Effector memory CD4-positive, alpha-beta T cell (primary cell): ENCODE data around the gene NATD1.

Experiments used
- DNase-seq, 3 donors: peaks; one replicate each; pipeline ENCODE4 v3.0.0-alpha.2; 2020
- H3K27ac ChIP-seq: 2 replicates; pipeline ENCODE4 v1.7.0; 2013; ENCODE audit warnings: mild to moderate bottlenecking, low read length, moderate library complexity; ENCODE audit not compliant: insufficient read depth, poor library complexity, severe bottlenecking
- H3K27me3 ChIP-seq: replicated peaks from 2 replicates; pipeline ENCODE4 v1.7.0; 2013; ENCODE audit warnings: mild to moderate bottlenecking, low read length; ENCODE audit not compliant: insufficient read depth, control insufficient read depth, poor library complexity, severe bottlenecking
- H3K36me3 ChIP-seq: 2 replicates; pipeline ENCODE4 v1.7.0; 2013; ENCODE audit warnings: mild to moderate bottlenecking, low read length, moderate library complexity; ENCODE audit not compliant: control insufficient read depth, insufficient read depth
- H3K4me1 ChIP-seq: 2 replicates; pipeline ENCODE4 v1.7.0; 2013; ENCODE audit warnings: low read length, mild to moderate bottlenecking; ENCODE audit not compliant: control insufficient read depth, insufficient read depth, poor library complexity, severe bottlenecking
- H3K4me3 ChIP-seq: 2 replicates; pipeline ENCODE4 v1.7.0; 2013; ENCODE audit warnings: low read length, low read depth, mild to moderate bottlenecking; ENCODE audit not compliant: insufficient read depth, poor library complexity, severe bottlenecking
- H3K9me3 ChIP-seq: 2 replicates; pipeline ENCODE4 v1.7.0; 2013; ENCODE audit warnings: mild to moderate bottlenecking, low read length, moderate library complexity; ENCODE audit not compliant: control insufficient read depth

The NATD1 gene

DNA sequence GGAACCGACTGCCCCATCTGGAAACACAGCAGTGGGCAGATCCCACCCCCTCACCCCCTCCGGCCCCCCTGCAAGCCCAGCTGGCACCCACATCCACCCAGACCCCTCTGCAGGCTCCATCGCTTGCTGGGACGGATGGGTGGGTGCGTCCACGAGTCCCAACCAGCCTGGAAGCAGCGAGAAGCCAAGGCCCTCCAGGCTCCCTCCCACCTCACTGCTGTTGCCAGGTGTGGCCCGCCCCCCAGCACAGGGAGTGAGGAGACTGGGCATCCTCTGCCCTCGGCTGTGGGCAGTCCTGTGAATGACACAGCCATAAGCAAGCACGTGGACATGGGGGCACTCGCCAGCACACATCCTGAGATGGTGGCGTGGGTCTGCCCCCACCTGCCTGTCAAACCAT, 50.7 kb downstream of the NATD1 start:
- no peak for DNase-seq
- Histone ChIP-seq H3K9me3 (no peaks in the 10 kb centered on the region), H3K27ac (no peak overlapping the region), H3K27me3 (no peaks in the 10 kb centered on the region), H3K36me3 (peaks cover 36% of the 10 kb centered on the region), H3K4me3 (no peak overlapping the region), H3K4me1 (peaks cover 3% of the 10 kb centered on the region)

DNA sequence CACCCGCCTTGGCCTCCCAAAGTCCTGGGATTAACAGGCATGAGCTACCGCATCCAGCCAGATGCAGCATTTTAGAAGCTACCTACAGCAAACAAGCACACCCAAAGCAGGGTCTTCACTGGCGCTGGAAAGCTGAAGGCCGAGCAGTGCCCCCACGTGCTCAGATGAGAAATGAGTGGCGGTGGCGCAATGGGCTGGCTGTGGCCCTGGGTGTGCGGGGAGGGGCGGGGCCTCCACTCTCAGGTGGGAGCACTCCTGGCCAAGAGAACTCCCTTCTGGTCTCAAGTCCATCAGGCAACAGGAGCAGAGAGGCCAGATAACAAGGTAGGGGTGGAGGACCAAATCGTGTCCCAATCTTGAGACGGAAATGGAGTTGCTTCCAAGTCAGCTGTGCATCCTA, 51.3 kb downstream of the NATD1 start:
- H3K27ac ChIP-seq, result no peak overlapping the region
- peaks cover 40% of the 10 kb centered on the region for H3K36me3 ChIP-seq
- H3K4me1 ChIP-seq, result peaks cover 3% of the 10 kb centered on the region
- H3K9me3 ChIP-seq, result no peaks in the 10 kb centered on the region
- no peak overlapping the region for H3K4me3 ChIP-seq
- H3K27me3 ChIP-seq, result no peaks in the 10 kb centered on the region
- no peak for DNase-seq

DNA sequence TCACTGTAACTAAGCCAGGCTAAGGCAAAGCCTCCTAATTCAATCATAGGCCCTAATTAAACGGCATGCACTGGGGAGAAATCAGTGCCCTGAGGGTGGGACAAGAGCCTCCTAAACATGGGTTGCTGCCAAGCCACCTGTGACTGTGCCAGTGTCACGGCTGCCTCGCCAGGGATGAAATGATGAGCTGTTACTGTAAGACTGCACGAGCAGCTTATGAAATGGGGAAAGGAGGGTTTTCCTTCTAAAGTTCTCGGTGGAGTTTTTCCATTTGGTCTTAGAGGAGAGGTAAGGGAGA, 52.0 kb downstream of the NATD1 start:
- H3K4me3 ChIP-seq, result no peak overlapping the region
- DNase-seq, result no peak

DNA sequence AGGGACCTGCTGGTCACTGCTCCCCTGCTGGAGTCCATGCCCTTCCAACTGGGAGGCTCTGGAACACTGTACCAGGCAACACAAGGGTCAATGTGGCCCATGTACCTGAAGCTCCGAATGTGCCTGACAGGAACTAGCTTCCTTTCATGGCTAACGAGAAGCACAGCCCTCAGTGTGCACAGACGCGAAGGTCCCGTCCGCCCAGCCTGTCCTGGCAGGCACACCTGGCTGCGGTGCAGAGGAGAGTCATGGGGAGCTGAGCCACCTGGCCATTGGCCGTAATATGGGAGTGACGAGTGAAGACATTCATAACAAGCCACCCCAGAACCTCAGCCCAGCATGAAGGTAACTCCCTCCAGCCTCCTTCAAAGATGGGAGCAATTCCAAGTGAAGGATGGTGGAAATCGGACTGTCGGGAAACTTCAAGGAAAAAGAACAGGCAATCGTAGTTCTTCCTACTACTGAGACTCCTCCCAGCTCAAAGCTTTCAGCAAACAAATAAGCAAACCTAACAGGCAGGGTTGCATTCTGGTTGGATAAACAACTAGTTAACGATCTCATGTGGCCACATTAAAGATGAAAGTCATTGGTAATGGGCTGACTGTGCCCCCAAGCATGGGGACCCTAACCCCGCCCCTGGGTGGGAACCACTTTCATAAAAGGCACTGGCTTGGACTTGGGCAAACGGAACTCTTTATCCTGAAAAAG, 52.5 kb downstream of the NATD1 start:
- peaks cover 3% of the 10 kb centered on the region for H3K4me1 ChIP-seq
- H3K27ac ChIP-seq, result no peak overlapping the region
- no peak for DNase-seq
- H3K27me3 ChIP-seq, result no peaks in the 10 kb centered on the region
- H3K4me3 ChIP-seq, result no peak overlapping the region
- H3K9me3 ChIP-seq, result no peaks in the 10 kb centered on the region
- H3K36me3 ChIP-seq, result peaks cover 37% of the 10 kb centered on the region

More for the DNA sequence above, 52.0 kb downstream of the NATD1 start:
- peaks cover 3% of the 10 kb centered on the region for H3K4me1 ChIP-seq
- peaks cover 37% of the 10 kb centered on the region for H3K36me3 ChIP-seq
- no peaks in the 10 kb centered on the region for H3K9me3 ChIP-seq
- no peaks in the 10 kb centered on the region for H3K27me3 ChIP-seq
- no peak overlapping the region for H3K27ac ChIP-seq

DNA sequence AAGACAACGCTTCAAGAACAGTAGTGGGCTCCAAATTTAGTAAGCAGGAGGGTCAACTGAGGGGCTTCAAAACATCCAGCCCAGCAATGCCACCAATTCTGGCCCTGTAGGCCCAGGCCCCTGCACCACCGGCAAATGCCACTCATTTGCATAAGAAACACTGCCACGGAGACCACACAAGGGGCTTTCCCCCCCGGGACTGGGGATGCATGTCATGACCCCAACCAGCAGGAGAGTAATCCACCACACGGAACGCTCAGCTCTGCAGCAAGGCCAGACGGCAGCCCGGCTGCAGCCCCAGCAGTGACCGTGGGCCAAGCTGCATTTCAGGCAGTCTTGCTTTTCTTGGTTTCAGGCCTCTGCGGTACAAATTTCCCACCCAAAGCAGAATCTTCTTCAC, 53.4 kb downstream of the NATD1 start:
- peaks cover 3% of the 10 kb centered on the region for H3K4me1 ChIP-seq
- H3K9me3 ChIP-seq, result no peaks in the 10 kb centered on the region
- H3K27ac ChIP-seq, result no peak overlapping the region
- H3K36me3 ChIP-seq, result peaks cover 37% of the 10 kb centered on the region
- no peaks in the 10 kb centered on the region for H3K27me3 ChIP-seq
- H3K4me3 ChIP-seq, result no peak overlapping the region
- no peak for DNase-seq

DNA sequence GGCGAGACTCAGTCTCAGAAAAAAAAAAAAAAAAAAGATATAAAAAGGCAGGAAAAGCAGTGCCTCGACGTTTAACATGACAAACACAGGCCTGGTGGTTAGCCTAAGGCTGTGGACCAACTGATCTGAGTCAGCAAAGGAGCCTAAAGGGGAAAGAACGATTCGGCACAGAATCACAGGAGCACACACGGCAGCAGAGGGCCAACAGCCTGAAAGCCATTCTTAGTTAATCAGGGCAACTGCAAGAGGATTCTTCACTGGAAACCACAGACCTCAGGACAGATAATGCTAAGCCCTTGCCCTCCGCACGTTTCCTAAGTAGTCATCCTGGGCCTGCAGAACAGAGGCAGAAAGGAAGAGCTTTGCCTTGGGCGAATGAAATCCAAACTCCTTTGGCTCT, 53.9 kb downstream of the NATD1 start:
- Histone ChIP-seq H3K27ac (no peak overlapping the region), H3K27me3 (no peaks in the 10 kb centered on the region), H3K4me1 (peaks cover 3% of the 10 kb centered on the region), H3K9me3 (no peaks in the 10 kb centered on the region), H3K36me3 (peaks cover 37% of the 10 kb centered on the region), H3K4me3 (no peak overlapping the region)
- DNase-seq, result no peak

DNA sequence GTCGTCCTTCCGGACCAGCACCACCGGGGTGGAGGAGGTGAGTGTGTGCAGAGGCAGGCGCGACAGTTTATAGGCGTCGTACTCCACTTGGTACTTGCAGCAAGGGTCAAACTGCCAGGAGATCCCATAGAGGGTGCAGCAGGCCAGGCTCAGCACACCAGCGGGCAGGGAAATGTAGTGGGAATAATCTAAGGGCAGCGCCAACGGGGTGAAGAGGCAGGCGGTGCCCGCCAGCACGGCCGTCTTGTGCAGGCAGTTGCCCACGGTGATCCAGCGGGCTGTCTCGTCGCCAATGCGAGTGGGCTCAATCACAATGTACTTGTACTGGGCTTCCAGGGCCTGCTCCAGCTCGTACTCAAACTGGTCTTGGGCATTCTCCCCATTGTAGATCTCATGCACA, 54.8 kb downstream of the NATD1 start:
- Histone ChIP-seq H3K36me3 (peaks cover 37% of the 10 kb centered on the region), H3K9me3 (no peaks in the 10 kb centered on the region), H3K27me3 (no peaks in the 10 kb centered on the region), H3K4me1 (peaks cover 3% of the 10 kb centered on the region), H3K4me3 (no peak overlapping the region), H3K27ac (no peak overlapping the region)
- DNase-seq, result no peak

DNA sequence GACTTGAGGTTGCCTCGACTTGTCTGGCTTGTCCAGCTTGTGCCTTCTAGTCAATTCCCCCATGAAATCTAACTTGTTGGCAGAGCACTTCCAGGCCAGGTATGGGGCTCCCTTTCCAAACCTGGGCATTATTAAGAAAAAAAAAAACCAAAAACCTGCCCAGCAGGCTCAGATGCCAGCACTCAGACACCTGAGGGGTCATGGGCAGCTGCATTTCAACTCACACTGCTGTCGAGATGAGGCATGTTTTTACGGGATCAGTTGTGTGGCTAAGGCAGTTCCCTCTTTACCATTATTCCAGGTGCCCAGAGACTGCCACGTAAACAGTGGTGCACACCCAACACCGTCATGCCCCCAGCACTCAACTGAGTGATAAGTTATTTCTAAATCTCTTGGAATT, 57.1 kb downstream of the NATD1 start:
- H3K36me3 ChIP-seq, result peaks cover 31% of the 10 kb centered on the region
- no peaks in the 10 kb centered on the region for H3K9me3 ChIP-seq

DNA sequence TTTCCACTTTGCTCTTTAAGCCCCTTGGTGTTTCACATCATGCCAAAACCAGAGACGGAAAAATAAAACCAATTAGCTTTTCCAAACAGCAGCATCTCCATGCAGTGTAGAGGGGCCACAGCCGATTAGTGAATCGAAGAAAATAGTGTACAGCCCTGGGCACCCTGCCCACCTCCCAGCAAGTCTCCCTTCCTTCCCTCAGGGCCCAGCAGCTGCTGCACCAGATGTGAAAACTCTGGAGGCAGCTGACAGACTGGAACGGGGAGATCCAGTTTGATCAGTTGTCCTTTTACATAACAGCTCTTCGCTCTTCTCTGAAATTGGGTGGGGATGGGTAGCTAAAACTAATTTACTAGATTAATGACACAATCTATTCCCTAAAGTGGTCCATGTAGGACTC, 58.5 kb downstream of the NATD1 start:
- no peak overlapping the region for H3K27ac ChIP-seq
- no peak for DNase-seq
- no peaks in the 10 kb centered on the region for H3K9me3 ChIP-seq
- no peaks in the 10 kb centered on the region for H3K4me1 ChIP-seq
- no peak overlapping the region for H3K4me3 ChIP-seq
- H3K27me3 ChIP-seq, result no peaks in the 10 kb centered on the region
- H3K36me3 ChIP-seq, result peaks cover 23% of the 10 kb centered on the region

More for the DNA sequence above, 57.1 kb downstream of the NATD1 start:
- Histone ChIP-seq H3K27me3 (no peaks in the 10 kb centered on the region), H3K27ac (no peak overlapping the region), H3K4me3 (no peak overlapping the region), H3K4me1 (peaks cover under 1% of the 10 kb centered on the region)
- DNase-seq, result no peak

DNA sequence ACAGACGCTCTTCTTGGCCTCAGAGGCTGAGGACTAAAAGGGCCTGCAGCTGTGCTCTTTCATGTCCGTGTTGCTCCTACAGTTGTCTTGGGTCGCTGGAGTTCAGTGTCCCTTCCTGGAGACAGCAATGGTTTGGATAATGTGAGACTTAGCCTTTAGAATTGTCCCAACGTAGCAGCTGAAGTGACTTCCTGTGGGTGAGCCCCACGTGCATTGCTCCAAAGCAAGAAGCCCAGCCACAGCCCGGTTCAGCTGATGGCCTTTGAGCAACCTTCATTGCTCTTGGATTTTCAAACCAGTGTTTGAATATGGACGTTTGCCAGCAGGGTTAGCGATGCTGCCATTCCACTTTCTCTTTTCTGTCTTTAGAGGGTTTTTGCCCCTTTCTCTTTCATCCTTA, 59.0 kb downstream of the NATD1 start:
- no peak for DNase-seq
- no peak overlapping the region for H3K4me3 ChIP-seq
- peaks cover 21% of the 10 kb centered on the region for H3K36me3 ChIP-seq
- H3K9me3 ChIP-seq, result no peaks in the 10 kb centered on the region
- no peaks in the 10 kb centered on the region for H3K27me3 ChIP-seq
- H3K4me1 ChIP-seq, result no peaks in the 10 kb centered on the region
- H3K27ac ChIP-seq, result no peak overlapping the region
